Smooth muscle cell (in vitro differentiated cells): ENCODE measurements around the gene FLT1. TPM values are rescaled to one million over a fixed set of nuclear protein-coding genes. Genes with fewer than 3 reads are reported as not detected.
A peak's percentile ranks its signal among the peaks of the same experiment; 100 is the strongest.

Experiments used
- DNase-seq: peaks from one replicate; lab custom pipeline; 2025; ENCODE audit not compliant: unreplicated experiment; lab: John Stamatoyannopoulos, UW
- H2AFZ ChIP-seq: fragments of 200-600 bp; sonication (generic); 2 replicates; pipeline ENCODE4 v1.6.0; 2016; ENCODE audit warnings: antibody characterized with exemption, low read depth, mild to moderate bottlenecking
- H3F3A ChIP-seq: fragments of 200-600 bp; sonication (generic); 2 replicates; pipeline ENCODE4 v1.6.0; 2017; ENCODE audit warnings: antibody characterized with exemption, low read depth
- H3K27ac ChIP-seq: fragments of 200-600 bp; sonication (generic); 2 replicates; pipeline ENCODE4 v1.5.1; 2016; ENCODE audit warnings: low read depth, mild to moderate bottlenecking
- H3K27me3 ChIP-seq: fragments of 200-600 bp; sonication (generic); 2 replicates; pipeline ENCODE4 v1.6.1; 2016; ENCODE audit warnings: low read depth, mild to moderate bottlenecking
- H3K36me3 ChIP-seq: fragments of 200-600 bp; sonication (generic); 2 replicates; pipeline ENCODE4 v1.5.1; 2016; ENCODE audit warnings: low read depth
- H3K4me1 ChIP-seq: fragments of 200-600 bp; sonication (generic); 2 replicates; pipeline ENCODE4 v1.5.1; 2016; ENCODE audit warnings: low read depth
- H3K4me2 ChIP-seq: fragments of 200-600 bp; sonication (generic); 2 replicates; pipeline ENCODE4 v1.6.0; 2016; ENCODE audit warnings: mild to moderate bottlenecking
- H3K4me3 ChIP-seq: fragments of 200-600 bp; sonication (generic); 2 replicates; pipeline ENCODE4 v1.5.1; 2016; ENCODE audit warnings: mild to moderate bottlenecking
- H3K79me2 ChIP-seq: fragments of 200-600 bp; sonication (generic); 2 replicates; pipeline ENCODE4 v1.6.0; 2016; ENCODE audit warnings: low read depth, mild to moderate bottlenecking
- H3K9ac ChIP-seq: fragments of 200-600 bp; sonication (generic); 2 replicates; pipeline ENCODE4 v1.6.0; 2016; ENCODE audit warnings: low read depth
- H3K9me3 ChIP-seq: fragments of 200-600 bp; sonication (generic); replicated peaks from 2 replicates; pipeline ENCODE4 v1.5.1; 2016; ENCODE audit warnings: low read depth
- H4K20me1 ChIP-seq: fragments of 200-600 bp; sonication (generic); 2 replicates; pipeline ENCODE4 v1.6.0; 2016; ENCODE audit warnings: low read depth
- CTCF ChIP-seq: fragments of 200-600 bp; sonication (generic); IDR thresholded peaks from 2 replicates; pipeline ENCODE4 v1.5.1; 2017; ENCODE audit warnings: borderline replicate concordance, mild to moderate bottlenecking, antibody characterized with exemption; ENCODE audit not compliant: insufficient read depth, poor library complexity, severe bottlenecking
- WGBS: methylation state at CpG from one replicate; pipeline ENCODE4 v1.1.7; 2016; ENCODE audit warnings: low lambda C conversion rate; 5-methylcytosine and 5-hydroxymethylcytosine counted together
- polyA plus RNA-seq: library from polyadenylated mRNA; unstranded; fragments of >200 nt; fragmentation: Nextera tagmentation; extraction: Ambion mirVana; gene quantifications from 2 replicates; pipeline ENCODE4 v1.2.1, GENCODE V29; 2016
- total RNA-seq: library from RNA; depleted of rRNA; stranded (reverse); fragments of >200 nt; gene quantifications from 2 replicates; pipeline ENCODE4 v1.2.3, GENCODE V29; 2014

Gene FLT1
- total and polyA plus RNA-seq, 2 experiments from 2014 or later: 495 to 738 TPM

GRCh38 chr13:28344163-28344562, 150.8 kb downstream of the FLT1 start:
- H3F3A ChIP-seq: peaks cover 36% of the 10 kb centered on the region
- H3K27me3 ChIP-seq: no peaks in the 10 kb centered on the region
- no peaks in the 10 kb centered on the region for H3K79me2 ChIP-seq
- peak overlapping the region; percentile 23 for H3K27ac ChIP-seq
- no peak overlapping the region for H3K4me2 ChIP-seq
- H2AFZ ChIP-seq: no peak overlapping the region
- H4K20me1 ChIP-seq: no peaks in the 10 kb centered on the region
- no peaks in the 10 kb centered on the region for H3K9me3 ChIP-seq
- H3K4me3 ChIP-seq: no peak overlapping the region
- TF ChIP-seq CTCF: no peak
- no peak overlapping the region for H3K9ac ChIP-seq
- 81% methylated on average over 3 of the region's 3 CpGs for WGBS
- H3K36me3 ChIP-seq: no peaks in the 10 kb centered on the region
- DNase-seq: no peak
- H3K4me1 ChIP-seq: peaks cover 3% of the 10 kb centered on the region

GRCh38 chr13:28342251-28342650, 152.7 kb downstream of the FLT1 start:
- Histone ChIP-seq H3K4me1 (no peaks in the 10 kb centered on the region), H3K9ac (no peak overlapping the region), H3K9me3 (no peaks in the 10 kb centered on the region), H4K20me1 (no peaks in the 10 kb centered on the region), H3K27me3 (no peaks in the 10 kb centered on the region), H2AFZ (no peak overlapping the region), H3F3A (peaks cover 23% of the 10 kb centered on the region), H3K36me3 (no peaks in the 10 kb centered on the region), H3K79me2 (no peaks in the 10 kb centered on the region), H3K4me2 (no peak overlapping the region), H3K27ac (peak overlapping the region; percentile 84), H3K4me3 (no peak overlapping the region)
- WGBS: 40% methylated on average over 2 of the region's 2 CpGs
- no peak for DNase-seq
- TF ChIP-seq CTCF: no peak

GRCh38 chr13:28340272-28340793, 154.6 kb downstream of the FLT1 start:
- H3K36me3 ChIP-seq: no peaks in the 10 kb centered on the region
- H3K27me3 ChIP-seq: no peaks in the 10 kb centered on the region
- TF ChIP-seq CTCF: no peak
- DNase-seq: no peak
- peaks cover 31% of the 10 kb centered on the region for H3F3A ChIP-seq
- peak overlapping the region; percentile 46 for H3K4me2 ChIP-seq
- H3K27ac ChIP-seq: peak overlapping the region; percentile 84
- H2AFZ ChIP-seq: no peak overlapping the region
- no peaks in the 10 kb centered on the region for H3K4me1 ChIP-seq
- H3K9me3 ChIP-seq: no peaks in the 10 kb centered on the region
- WGBS: 37% methylated on average over 2 of the region's 2 CpGs
- H4K20me1 ChIP-seq: no peaks in the 10 kb centered on the region
- H3K4me3 ChIP-seq: no peak overlapping the region
- no peaks in the 10 kb centered on the region for H3K79me2 ChIP-seq
- H3K9ac ChIP-seq: no peak overlapping the region

GRCh38 chr13:28339419-28339818, 155.5 kb downstream of the FLT1 start:
- Histone ChIP-seq H3K79me2 (no peaks in the 10 kb centered on the region), H3K4me1 (no peaks in the 10 kb centered on the region), H3K9ac (no peak overlapping the region), H3K36me3 (no peaks in the 10 kb centered on the region), H3K4me2 (peak overlapping the region; percentile 57), H4K20me1 (no peaks in the 10 kb centered on the region), H3K27ac (peak overlapping the region; percentile 84), H3F3A (peaks cover 31% of the 10 kb centered on the region), H3K9me3 (no peaks in the 10 kb centered on the region), H2AFZ (no peak overlapping the region), H3K4me3 (no peak overlapping the region), H3K27me3 (no peaks in the 10 kb centered on the region)
- WGBS: 88% methylated on average over 2 of the region's 2 CpGs
- TF ChIP-seq CTCF: no peak
- DNase-seq: no peak
